Measurements from ENCODE around the gene LCOR. TPM values are rescaled to one million over a fixed set of nuclear protein-coding genes. Genes with fewer than 3 reads are reported as not detected.

LCOR gene
- total and polyA plus RNA-seq, 9 of the 15 experiments (the other 6 are each of a cell fraction or from before 2014, with no cell fraction given) = 3.6 to 25.2 (median 14.4) TPM

- TF ChIP-seq, protein P1, sequence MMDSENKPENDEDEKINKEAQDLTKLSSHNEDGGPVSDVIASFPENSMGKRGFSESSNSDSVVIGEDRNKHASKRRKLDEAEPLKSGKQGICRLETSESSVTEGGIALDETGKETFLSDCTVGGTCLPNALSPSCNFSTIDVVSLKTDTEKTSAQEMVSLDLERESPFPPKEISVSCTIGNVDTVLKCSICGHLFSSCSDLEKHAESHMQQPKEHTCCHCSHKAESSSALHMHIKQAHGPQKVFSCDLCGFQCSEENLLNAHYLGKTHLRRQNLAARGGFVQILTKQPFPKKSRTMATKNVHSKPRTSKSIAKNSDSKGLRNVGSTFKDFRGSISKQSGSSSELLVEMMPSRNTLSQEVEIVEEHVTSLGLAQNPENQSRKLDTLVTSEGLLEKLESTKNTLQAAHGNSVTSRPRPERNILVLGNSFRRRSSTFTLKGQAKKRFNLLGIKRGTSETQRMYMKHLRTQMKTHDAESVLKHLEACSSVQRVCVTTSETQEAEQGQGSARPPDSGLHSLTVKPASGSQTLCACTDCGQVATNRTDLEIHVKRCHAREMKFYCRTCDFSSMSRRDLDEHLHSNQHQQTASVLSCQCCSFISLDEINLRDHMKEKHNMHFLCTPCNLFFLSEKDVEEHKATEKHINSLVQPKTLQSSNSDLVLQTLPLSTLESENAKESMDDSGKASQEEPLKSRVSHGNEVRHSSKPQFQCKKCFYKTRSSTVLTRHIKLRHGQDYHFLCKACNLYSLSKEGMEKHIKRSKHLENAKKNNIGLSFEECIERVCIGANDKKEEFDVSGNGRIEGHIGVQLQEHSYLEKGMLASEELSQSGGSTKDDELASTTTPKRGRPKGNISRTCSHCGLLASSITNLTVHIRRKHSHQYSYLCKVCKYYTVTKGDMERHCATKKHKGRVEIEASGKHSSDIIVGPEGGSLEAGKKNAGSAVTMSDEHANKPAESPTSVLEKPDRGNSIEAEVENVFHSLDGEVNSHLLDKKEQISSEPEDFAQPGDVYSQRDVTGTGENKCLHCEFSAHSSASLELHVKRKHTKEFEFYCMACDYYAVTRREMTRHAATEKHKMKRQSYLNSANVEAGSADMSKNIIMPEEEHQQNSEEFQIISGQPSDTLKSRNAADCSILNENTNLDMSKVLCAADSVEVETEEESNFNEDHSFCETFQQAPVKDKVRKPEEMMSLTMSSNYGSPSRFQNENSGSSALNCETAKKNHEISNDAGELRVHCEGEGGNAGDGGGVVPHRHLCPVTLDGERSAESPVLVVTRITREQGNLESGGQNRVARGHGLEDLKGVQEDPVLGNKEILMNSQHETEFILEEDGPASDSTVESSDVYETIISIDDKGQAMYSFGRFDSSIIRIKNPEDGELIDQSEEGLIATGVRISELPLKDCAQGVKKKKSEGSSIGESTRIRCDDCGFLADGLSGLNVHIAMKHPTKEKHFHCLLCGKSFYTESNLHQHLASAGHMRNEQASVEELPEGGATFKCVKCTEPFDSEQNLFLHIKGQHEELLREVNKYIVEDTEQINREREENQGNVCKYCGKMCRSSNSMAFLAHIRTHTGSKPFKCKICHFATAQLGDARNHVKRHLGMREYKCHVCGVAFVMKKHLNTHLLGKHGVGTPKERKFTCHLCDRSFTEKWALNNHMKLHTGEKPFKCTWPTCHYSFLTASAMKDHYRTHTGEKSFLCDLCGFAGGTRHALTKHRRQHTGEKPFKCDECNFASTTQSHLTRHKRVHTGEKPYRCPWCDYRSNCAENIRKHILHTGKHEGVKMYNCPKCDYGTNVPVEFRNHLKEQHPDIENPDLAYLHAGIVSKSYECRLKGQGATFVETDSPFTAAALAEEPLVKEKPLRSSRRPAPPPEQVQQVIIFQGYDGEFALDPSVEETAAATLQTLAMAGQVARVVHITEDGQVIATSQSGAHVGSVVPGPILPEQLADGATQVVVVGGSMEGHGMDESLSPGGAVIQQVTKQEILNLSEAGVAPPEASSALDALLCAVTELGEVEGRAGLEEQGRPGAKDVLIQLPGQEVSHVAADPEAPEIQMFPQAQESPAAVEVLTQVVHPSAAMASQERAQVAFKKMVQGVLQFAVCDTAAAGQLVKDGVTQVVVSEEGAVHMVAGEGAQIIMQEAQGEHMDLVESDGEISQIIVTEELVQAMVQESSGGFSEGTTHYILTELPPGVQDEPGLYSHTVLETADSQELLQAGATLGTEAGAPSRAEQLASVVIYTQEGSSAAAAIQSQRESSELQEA (IDR thresholded peaks at IDR 0.05; ENCODE audit: low read depth) = no peak
- TF ChIP-seq TRIM24 (IDR thresholded peaks at IDR 0.05) = no peak
- no peak for TF ChIP-seq ZNF174 (CRISPR knock-in tag; IDR thresholded peaks at IDR 0.05)
- no peak for TF ChIP-seq TEAD1 (CRISPR knock-in tag; IDR thresholded peaks at IDR 0.05)
Measured at GRCh38 chr10:97034301-97034700, 202.2 kb downstream of the LCOR start (continued).
